B cell (primary cell): ENCODE results near the gene RABL2A. TPM values are rescaled to one million over a fixed set of nuclear protein-coding genes. Genes with fewer than 3 reads are reported as not detected.
"Not testable (repeated sequence)": the region's sequence is repeated elsewhere in the genome, so short reads cannot be mapped to it uniquely, and the experiment has no call there.

Source experiments
- ATAC-seq: fragments of 200-7000 bp; cut with Tn5 transposase; one replicate; pipeline ENCODE4 v1.10.0; 2021; ENCODE audit warnings: low read depth, mild to moderate bottlenecking, moderate number of reproducible peaks, moderate library complexity
- CTCF ChIA-PET: fragments of 350-600 bp; sonication (Branson Sonifier 250); formaldehyde crosslinking; loops from one replicate; lab custom pipeline; 2021; ENCODE audit warnings: antibody characterized with exemption, inconsistent platforms; lab: Charles Lee
- POLR2A ChIA-PET: fragments of 350-600 bp; sonication (Branson Sonifier 250); formaldehyde crosslinking; loops from one replicate; lab custom pipeline; 2021; ENCODE audit warnings: antibody characterized with exemption; lab: Charles Lee
- DNase-seq: peaks from one replicate; pipeline ENCODE4 v3.0.0; 2013
- H2AFZ ChIP-seq: 2 replicates; pipeline ENCODE4 v1.6.1; 2012; ENCODE audit warnings: mild to moderate bottlenecking, low read depth, low read length; ENCODE audit not compliant: insufficient read depth, poor library complexity, severe bottlenecking
- H3K27ac ChIP-seq, 2 donors: 1 replicate in 1 of 2; 2 replicates in 1 of 2; pipeline ENCODE4 v1.5.1; 2012 to 2013; ENCODE audit warnings: low read length in 2 of 2, mild to moderate bottlenecking in 2 of 2, moderate library complexity in 1 of 2
- H3K27me3 ChIP-seq, 4 experiments: fragments of 200-600 bp in 1 of 4; sonication (generic) in 1 of 4; replicated peaks in 1 of 4; 1 replicate in 2 of 4; 2 replicates in 2 of 4; pipeline versions ENCODE4 v1.6.1 to v1.7.0; 2013 to 2016; ENCODE audit warnings: low read length in 3 of 4, mild to moderate bottlenecking in 2 of 4, mixed read lengths in 1 of 4, moderate library complexity in 1 of 4; ENCODE audit not compliant: insufficient read depth in 4 of 4, control insufficient read depth in 3 of 4; ENCODE audit errors: control extremely low read depth in 1 of 4
- H3K36me3 ChIP-seq, 2 experiments: replicated peaks in 1 of 2; 1 replicate in 1 of 2; 2 replicates in 1 of 2; pipeline versions ENCODE4 v1.6.1 to v1.7.1; 2013; ENCODE audit warnings: low read length in 1 of 2; ENCODE audit not compliant: insufficient read depth in 2 of 2, control insufficient read depth in 1 of 2; ENCODE audit errors: control extremely low read depth in 1 of 2, extremely low read depth in 1 of 2
- H3K4me1 ChIP-seq, 2 donors: fragments of 200-600 bp in 1 of 2; sonication (generic) in 1 of 2; 1 replicate in 1 of 2; 2 replicates in 1 of 2; pipeline versions ENCODE4 v1.5.1 to v1.6.1; 2013 to 2017; ENCODE audit warnings: low read length in 2 of 2; ENCODE audit not compliant: control insufficient read depth in 2 of 2, insufficient read depth in 2 of 2
- H3K4me2 ChIP-seq: replicated peaks from 2 replicates; pipeline ENCODE3; 2012; ENCODE audit warnings: mild to moderate bottlenecking, low read depth, low read length; ENCODE audit not compliant: poor library complexity, severe bottlenecking
- H3K4me3 ChIP-seq, 5 experiments: fragments of 200-600 bp in 1 of 5; sonication (generic) in 1 of 5; 1 replicate in 3 of 5; 2 replicates in 2 of 5; pipeline versions ENCODE4 v1.5.1 to v1.7.0; 2011 to 2016; ENCODE audit warnings: low read length in 4 of 5, mild to moderate bottlenecking in 4 of 5, low read depth in 2 of 5, control low read depth in 1 of 5, moderate library complexity in 1 of 5; ENCODE audit not compliant: insufficient read depth in 1 of 5; ENCODE audit errors: control extremely low read depth in 1 of 5, extremely low read depth in 1 of 5
- H3K79me2 ChIP-seq: fragments of 200-600 bp; sonication (generic); one replicate; pipeline ENCODE4 v1.6.0; 2016; ENCODE audit warnings: low read length; ENCODE audit not compliant: control insufficient read depth, insufficient read depth
- H3K9ac ChIP-seq: fragments of 200-600 bp; sonication (generic); 2 replicates; pipeline ENCODE4 v1.6.1; 2017; ENCODE audit warnings: mild to moderate bottlenecking, low read length, moderate library complexity
- H3K9me3 ChIP-seq, 3 donors: one replicate each; pipeline versions ENCODE4 v1.6.1 to v1.7.1; 2013; ENCODE audit warnings: low read length in 2 of 3; ENCODE audit not compliant: control insufficient read depth in 2 of 3, insufficient read depth in 1 of 3; ENCODE audit errors: control extremely low read depth in 1 of 3
- H4K20me1 ChIP-seq: 2 replicates; pipeline ENCODE4 v1.6.0; 2012; ENCODE audit warnings: mild to moderate bottlenecking, low read length; ENCODE audit not compliant: insufficient read depth, control insufficient read depth, poor library complexity, severe bottlenecking
- H3K27ac Mint-ChIP-seq: one replicate; pipeline ENCODE4 v1.8.0; 2021; ENCODE audit warnings: mixed read lengths
- H3K27me3 Mint-ChIP-seq: one replicate; pipeline ENCODE4 v1.8.0; 2021; ENCODE audit warnings: mixed read lengths
- H3K4me1 Mint-ChIP-seq: one replicate; pipeline ENCODE4 v1.8.0; 2021; ENCODE audit warnings: mixed read lengths
- H3K4me3 Mint-ChIP-seq: one replicate; pipeline ENCODE4 v1.8.0; 2021; ENCODE audit warnings: mixed read lengths
- H3K9me3 Mint-ChIP-seq: one replicate; pipeline ENCODE4 v1.8.0; 2022; ENCODE audit warnings: mixed read lengths; ENCODE audit not compliant: insufficient read depth
- WGBS: methylation state at CpG from one replicate; pipeline ENCODE4 v1.1.5; 2013; ENCODE audit warnings: missing lambda C conversion rate; ENCODE audit not compliant: insufficient coverage; 5-methylcytosine and 5-hydroxymethylcytosine counted together
- intact Hi-C: fragments of 100-400 bp; cut with micrococcal nuclease; formaldehyde crosslinking; loops from one replicate; pipeline ENCODE4 v1.10.0; 2022
- polyA plus RNA-seq: library from polyadenylated mRNA; depleted of rRNA; stranded (reverse); fragments of >200 nt; gene quantifications from 2 replicates; pipeline ENCODE4 v1.2.3, GENCODE V29; 2012
- total RNA-seq, 2 donors: library from RNA; stranded (reverse); fragments of 120-200 nt in 1 of 2; gene quantifications; 1 replicate in 1 of 2; 2 replicates in 1 of 2; pipeline versions ENCODE4 v1.2.3 to v1.2.4, GENCODE V29; 2013 to 2022

The RABL2A gene
- total and polyA plus RNA-seq, 2 donors (not counting 1 experiment from before 2014, with no cell fraction given) = 50.6 to 84.7 TPM

DNA sequence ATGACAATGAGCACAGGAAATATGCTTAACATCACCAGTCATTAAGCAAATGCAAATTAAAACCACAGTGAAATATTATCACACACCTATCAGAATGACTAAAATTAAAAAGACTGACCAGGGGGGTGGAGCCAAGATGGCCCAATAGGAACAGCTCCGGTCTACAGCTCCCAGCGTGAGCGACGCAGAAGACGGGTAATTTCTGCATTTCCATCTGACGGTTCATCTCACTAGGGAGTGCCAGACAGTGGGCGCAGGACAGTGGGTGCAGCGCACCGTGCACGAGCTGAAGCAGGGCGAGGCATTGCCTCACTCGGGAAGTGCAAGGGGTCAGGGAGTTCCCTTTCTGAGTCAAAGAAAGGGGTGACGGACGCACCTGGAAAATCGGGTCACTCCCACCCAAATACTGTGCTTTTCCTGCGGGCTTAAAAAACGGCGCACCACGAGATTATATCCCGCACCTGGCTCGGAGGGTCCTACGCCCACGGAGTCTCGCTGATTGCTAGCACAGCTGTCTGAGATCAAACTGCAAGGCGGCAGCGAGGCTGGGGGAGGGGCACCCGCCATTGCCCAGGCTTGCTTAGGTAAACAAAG lies 29.1 kb downstream of the RABL2A start:
- peak; percentile 43 for DNase-seq
- Mint-ChIP-seq H3K4me3 (peak overlapping the region; percentile 85), H3K27ac (peak overlapping the region; percentile 90)
- H3K27me3 ChIP-seq, H3K27me3 Mint-ChIP-seq, H3K4me1 Mint-ChIP-seq, H3K9ac ChIP-seq, H3K9me3 Mint-ChIP-seq, H3K27ac ChIP-seq, POLR2A ChIA-PET, H4K20me1 ChIP-seq, H3K9me3 ChIP-seq, H3K79me2 ChIP-seq, intact Hi-C loops, H3K4me2 ChIP-seq, H3K36me3 ChIP-seq, H2AFZ ChIP-seq, H3K4me1 ChIP-seq: not testable (repeated sequence)
- 77% methylated on average over 14 of the region's 27 CpGs for WGBS
- CTCF ChIA-PET = interaction anchor here (0.7 to 0.9 kb wide), 2 partner anchors 38 to 42 kb away, joined by 3 to 6 read pairs; no protein-coding TSS in a partner anchor
- peak overlapping the region in 1 of 5 experiments; percentile 5 for H3K4me3 ChIP-seq
- ATAC-seq = peak; percentile 88

DNA sequence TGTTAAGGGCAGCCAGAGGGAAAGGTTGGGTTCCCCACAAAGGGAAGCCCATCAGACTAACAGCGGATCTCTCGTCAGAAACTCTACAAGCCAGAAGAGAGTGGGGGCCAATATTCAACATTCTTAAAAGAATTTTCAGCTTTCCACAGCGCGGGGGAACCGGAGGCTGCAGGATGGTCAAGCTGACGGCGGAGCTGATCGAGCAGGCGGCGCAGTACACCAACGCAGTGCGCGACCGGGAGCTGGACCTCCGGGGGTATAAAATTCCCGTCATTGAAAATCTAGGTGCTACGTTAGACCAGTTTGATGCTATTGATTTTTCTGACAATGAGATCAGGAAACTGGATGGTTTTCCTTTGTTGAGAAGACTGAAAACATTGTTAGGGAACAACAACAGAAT lies 30.7 kb downstream of the RABL2A start:
- POLR2A ChIA-PET, H3K27ac ChIP-seq, H3K27me3 ChIP-seq, H3K4me1 ChIP-seq, H4K20me1 ChIP-seq, H2AFZ ChIP-seq, DNase-seq, H3K9ac ChIP-seq, ATAC-seq, H3K4me3 Mint-ChIP-seq, H3K4me2 ChIP-seq, H3K36me3 ChIP-seq, H3K4me1 Mint-ChIP-seq, H3K9me3 ChIP-seq, intact Hi-C loops, H3K79me2 ChIP-seq, CTCF ChIA-PET, H3K9me3 Mint-ChIP-seq, H3K27me3 Mint-ChIP-seq, H3K4me3 ChIP-seq, H3K27ac Mint-ChIP-seq: not testable (repeated sequence)
- WGBS = 98% methylated on average over 12 of the region's 17 CpGs

DNA sequence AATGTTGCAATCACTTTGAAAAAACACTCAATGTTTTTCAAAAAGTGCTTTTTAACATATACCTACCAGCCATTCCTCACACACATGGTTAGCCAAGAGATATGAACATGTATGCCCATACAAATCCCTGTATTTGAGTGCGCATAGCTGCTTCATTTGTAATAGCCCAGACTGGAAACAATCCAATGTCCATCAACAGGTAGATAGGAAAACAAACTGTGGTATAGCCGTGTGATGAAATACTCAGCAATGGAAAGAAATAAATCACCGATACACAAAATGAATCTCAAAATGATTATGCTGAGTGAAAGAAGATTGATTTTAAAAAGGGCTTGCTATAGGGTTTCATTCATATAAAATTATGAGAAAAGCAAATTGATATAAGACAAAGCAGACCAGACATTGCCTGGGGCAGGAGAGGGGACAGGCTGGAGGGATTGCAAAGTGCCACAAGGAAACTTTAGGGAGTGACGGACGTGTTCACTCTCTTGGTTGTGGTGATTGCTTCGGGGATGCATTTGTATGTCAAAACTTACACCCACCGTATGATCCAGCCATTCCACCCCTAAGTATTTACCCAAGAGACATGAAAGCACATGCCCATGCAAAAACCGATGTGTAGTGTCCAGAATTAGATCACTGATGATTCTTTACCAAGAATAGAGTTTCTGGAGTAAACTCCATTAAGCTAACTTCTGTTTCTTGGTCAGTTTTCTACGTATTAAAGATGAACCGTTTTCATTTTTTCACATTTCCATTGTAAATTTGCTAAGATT lies 36.4 kb downstream of the RABL2A start:
- intact Hi-C loops, ATAC-seq, H3K79me2 ChIP-seq, H3K36me3 ChIP-seq, H3K4me1 ChIP-seq, H3K4me3 ChIP-seq, H4K20me1 ChIP-seq, H3K4me2 ChIP-seq, H3K27me3 ChIP-seq, H3K9me3 ChIP-seq, DNase-seq, H2AFZ ChIP-seq, H3K9ac ChIP-seq, H3K4me3 Mint-ChIP-seq, H3K27me3 Mint-ChIP-seq, H3K4me1 Mint-ChIP-seq, H3K9me3 Mint-ChIP-seq, H3K27ac ChIP-seq, POLR2A ChIA-PET, H3K27ac Mint-ChIP-seq, CTCF ChIA-PET: not testable (repeated sequence)
- WGBS = no CpG with 5 or more reads among the region's 10 CpGs
